ENCODE measurements around the gene PLEK.
"Not testable (repeated sequence)": the region's sequence is repeated elsewhere in the genome, so short reads cannot be mapped to it uniquely, and the experiment has no call there.

The PLEK gene

GRCh38 chr2:68365087-68365486 is at the start of gene PLEK:
PLEK (plus strand) TSS chr2:68365282; CDS start chr2:68365352, 70 bp downstream.
- no peak for DNase-seq (ENCODE audit: low read depth)

GRCh38 chr2:68316111-68316510 is 49.0 kb upstream of the PLEK start:
- no peak for DNase-seq (ENCODE audit: low read depth)

- DNase-seq (ENCODE audit: low read depth) = no peak
These were observed 46.8 kb upstream of the PLEK start for GRCh38 chr2:68317971-68318913.

GRCh38 chr2:68318914-68319397 is 46.1 kb upstream of the PLEK start:
- no peak for DNase-seq (ENCODE audit: low read depth)

- no peak for DNase-seq (ENCODE audit: low read depth)
These were observed 45.5 kb upstream of the PLEK start, which contains the start of gene CNRIP1 for GRCh38 chr2:68319398-68320117. CNRIP1 (minus strand) TSS chr2:68319949; CDS start chr2:68319400, 549 bp downstream.

GRCh38 chr2:68320118-68320641 is 44.9 kb upstream of the PLEK start:
- DNase-seq (ENCODE audit: low read depth) = no peak

- no peak for DNase-seq (ENCODE audit: low read depth)
These were observed 40.0 kb upstream of the PLEK start for GRCh38 chr2:68325056-68325455.

- no peak for DNase-seq (ENCODE audit: low read depth)
These were observed 36.2 kb upstream of the PLEK start for GRCh38 chr2:68328901-68329300.

- no peak for DNase-seq (ENCODE audit: low read depth)
These were observed 34.4 kb upstream of the PLEK start for GRCh38 chr2:68330691-68331090.

- DNase-seq (ENCODE audit: low read depth) = no peak
These were observed 32.1 kb upstream of the PLEK start for GRCh38 chr2:68333009-68333408.

- no peak for DNase-seq (ENCODE audit: low read depth)
These were observed 31.2 kb upstream of the PLEK start for GRCh38 chr2:68333931-68334330.

GRCh38 chr2:68336192-68336591 is 28.9 kb upstream of the PLEK start:
- no peak for DNase-seq (ENCODE audit: low read depth)

GRCh38 chr2:68340226-68341061 is 24.6 kb upstream of the PLEK start:
- no peak for DNase-seq (ENCODE audit: low read depth)

GRCh38 chr2:68341062-68341329 is 24.1 kb upstream of the PLEK start:
- no peak for DNase-seq (ENCODE audit: low read depth)

GRCh38 chr2:68341583-68341982 is 23.5 kb upstream of the PLEK start:
- DNase-seq (ENCODE audit: low read depth) = no peak

GRCh38 chr2:68342470-68342869 is 22.6 kb upstream of the PLEK start:
- DNase-seq (ENCODE audit: low read depth) = no peak

GRCh38 chr2:68344031-68344430 is 21.1 kb upstream of the PLEK start:
- DNase-seq (ENCODE audit: low read depth) = no peak

GRCh38 chr2:68345129-68345875 is 19.8 kb upstream of the PLEK start:
- no peak for DNase-seq (ENCODE audit: low read depth)

GRCh38 chr2:68349091-68349490 is 16.0 kb upstream of the PLEK start:
- not testable (repeated sequence) for DNase-seq (ENCODE audit: low read depth)

GRCh38 chr2:68351997-68352396 is 13.1 kb upstream of the PLEK start:
- DNase-seq (ENCODE audit: low read depth) = no peak
